Renal cortical epithelial cell (primary cell): ENCODE measurements around the gene MRAS. TPM values are rescaled to one million over a fixed set of nuclear protein-coding genes. Genes with fewer than 3 reads are reported as not detected.

Experiments used
- DNase-seq: peaks from one replicate; pipeline ENCODE4 v3.0.0-alpha.2; 2011; ENCODE audit warnings: low read depth
- total RNA-seq: library from RNA; depleted of rRNA; stranded (reverse); fragments of >200 nt; gene quantifications from 2 replicates; pipeline ENCODE4 v1.2.3, GENCODE V29; 2014

MRAS gene
- total RNA-seq, 1 donor from 2014 or later = 91.3 TPM

- no peak for DNase-seq
Observed at GRCh38 chr3:138340511-138340910, 7.9 kb upstream of the MRAS start.

DNA sequence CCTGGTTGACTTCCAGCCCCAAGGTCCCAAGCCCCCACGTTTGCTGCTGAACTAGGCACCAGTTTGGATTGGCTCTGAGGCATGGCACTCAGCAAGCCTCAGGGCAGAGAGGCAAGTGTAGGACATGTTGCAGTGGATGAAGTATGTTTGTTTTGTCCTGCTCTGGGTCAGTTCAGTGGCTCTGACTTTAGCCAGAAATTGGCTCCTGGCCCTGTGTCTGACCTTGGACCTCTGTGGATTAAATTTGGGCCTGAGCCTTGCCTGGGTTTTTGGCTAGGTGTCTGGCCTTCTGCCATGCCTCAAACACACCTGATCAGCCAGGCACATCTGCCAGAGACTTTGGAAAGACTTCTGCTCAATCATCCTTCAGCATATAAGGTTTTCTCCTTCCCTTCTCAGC is 3.6 kb upstream of the MRAS start:
- DNase-seq = no peak

GRCh38 chr3:138348754-138349739 is 668 bp downstream of the MRAS start:
- DNase-seq = no peak

- peak; percentile 43 for DNase-seq
Observed at GRCh38 chr3:138349926-138350665, 1.7 kb downstream of the MRAS start.

DNA sequence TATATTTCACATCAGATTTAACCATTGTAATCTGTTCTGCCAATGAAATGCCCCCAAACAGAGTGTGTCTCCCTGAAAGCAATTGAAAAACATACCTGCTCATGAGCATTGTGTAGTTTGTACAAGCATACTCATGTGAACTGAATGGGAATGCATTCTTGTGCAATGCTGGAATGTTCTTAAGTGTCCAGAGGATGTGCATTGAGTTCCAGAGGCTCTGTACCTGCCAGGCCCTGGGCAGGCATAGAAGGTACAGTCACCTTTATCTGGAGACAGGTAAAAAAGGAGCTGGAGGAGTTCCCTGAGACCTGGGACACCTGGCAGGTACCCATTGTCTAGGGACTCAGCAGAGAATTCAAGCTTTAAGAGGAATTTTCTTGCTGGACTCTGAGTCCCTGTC is 2.8 kb downstream of the MRAS start:
- peak; percentile 79 for DNase-seq

GRCh38 chr3:138351916-138352550 is 3.7 kb downstream of the MRAS start:
- DNase-seq = no peak

GRCh38 chr3:138354376-138354775 is 6.0 kb downstream of the MRAS start:
- no peak for DNase-seq

DNA sequence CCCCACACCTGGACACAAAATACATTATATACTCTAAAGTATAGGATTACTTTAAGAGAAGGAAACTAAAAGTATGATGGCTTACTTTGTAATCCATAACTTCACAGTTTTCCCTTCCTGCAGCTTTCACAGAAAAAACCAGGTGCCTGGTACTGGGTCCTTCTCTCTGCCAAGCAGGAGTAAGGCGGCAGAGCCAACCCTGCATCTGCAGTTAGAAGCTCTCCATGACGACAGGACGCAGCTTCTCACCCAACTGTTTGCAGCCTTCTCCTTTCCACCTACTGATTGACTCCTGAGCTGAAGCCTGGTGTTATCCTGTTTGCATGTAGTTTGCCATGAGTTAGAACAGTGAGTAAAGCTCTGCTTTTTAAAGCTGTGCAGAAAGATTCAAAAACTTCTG is 6.7 kb downstream of the MRAS start:
- no peak for DNase-seq

DNA sequence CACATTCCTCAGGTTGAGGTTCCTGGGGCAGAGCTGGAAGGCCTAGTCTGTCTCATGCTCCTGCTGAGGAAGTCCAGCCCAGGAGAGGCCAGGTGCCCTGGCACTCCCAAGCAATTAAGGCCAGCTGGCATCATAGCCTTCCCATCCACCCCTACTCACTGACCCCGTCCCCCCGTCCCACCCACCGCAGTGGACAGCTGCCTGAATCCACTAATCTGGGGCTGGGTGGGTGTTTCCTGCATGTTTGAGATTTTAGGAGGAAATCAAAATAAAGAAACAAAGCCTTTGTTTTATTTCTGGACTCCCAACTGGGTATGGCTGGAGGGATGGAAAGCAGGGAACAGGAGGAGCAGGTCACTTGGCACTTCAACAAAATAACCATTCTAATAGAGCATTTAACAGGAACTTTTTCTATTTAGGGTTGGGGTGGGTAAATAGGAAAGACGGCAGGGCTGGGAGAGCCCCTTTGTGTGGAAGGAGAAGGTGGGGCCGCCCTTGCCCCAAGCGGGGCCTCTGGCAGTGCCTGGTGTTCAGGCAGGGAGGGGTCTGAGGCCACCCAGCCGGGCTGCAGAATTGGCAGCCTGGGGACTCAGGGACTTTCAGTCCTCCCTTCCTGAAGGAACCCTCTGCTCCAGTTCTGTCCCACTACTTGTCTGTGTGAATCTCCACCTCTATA is 8.5 kb downstream of the MRAS start:
- no peak for DNase-seq

DNA sequence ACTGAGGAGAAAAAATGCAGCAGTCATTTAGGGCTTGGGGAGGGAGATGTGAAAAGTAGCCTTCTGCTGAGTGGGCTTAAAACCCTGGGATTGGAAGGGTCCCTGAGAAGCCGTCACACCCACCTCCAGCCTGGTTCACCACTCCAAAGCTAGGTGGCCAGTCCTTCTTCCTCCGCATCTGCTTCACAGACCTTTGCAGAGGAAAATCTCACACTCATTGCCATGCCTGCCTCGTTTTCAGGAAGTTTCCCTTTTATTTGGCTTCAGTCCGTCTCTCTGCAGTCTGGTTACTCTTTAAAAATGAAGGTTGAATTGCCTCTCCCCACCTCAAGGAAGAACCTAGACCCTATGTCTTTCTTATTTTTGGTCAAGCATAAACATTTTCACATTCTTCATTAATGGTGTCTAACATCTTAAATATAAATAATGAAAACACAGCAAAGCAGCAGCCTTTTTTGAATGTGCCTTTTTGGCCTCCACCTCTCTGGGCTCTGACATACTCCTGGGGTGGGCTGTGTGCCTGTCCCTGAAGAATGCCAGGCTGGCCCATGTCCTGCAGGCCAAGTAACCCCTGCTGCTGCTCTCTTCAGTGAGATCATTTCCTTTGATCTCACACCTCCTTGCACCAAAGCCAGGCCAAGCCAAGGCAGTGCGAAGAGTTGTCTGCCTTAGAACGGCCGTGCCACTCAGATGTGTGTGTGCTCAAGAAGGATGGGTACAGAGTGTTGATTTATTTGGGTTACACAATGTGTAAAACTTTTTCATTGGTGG is 11.0 kb downstream of the MRAS start:
- DNase-seq = no peak

DNA sequence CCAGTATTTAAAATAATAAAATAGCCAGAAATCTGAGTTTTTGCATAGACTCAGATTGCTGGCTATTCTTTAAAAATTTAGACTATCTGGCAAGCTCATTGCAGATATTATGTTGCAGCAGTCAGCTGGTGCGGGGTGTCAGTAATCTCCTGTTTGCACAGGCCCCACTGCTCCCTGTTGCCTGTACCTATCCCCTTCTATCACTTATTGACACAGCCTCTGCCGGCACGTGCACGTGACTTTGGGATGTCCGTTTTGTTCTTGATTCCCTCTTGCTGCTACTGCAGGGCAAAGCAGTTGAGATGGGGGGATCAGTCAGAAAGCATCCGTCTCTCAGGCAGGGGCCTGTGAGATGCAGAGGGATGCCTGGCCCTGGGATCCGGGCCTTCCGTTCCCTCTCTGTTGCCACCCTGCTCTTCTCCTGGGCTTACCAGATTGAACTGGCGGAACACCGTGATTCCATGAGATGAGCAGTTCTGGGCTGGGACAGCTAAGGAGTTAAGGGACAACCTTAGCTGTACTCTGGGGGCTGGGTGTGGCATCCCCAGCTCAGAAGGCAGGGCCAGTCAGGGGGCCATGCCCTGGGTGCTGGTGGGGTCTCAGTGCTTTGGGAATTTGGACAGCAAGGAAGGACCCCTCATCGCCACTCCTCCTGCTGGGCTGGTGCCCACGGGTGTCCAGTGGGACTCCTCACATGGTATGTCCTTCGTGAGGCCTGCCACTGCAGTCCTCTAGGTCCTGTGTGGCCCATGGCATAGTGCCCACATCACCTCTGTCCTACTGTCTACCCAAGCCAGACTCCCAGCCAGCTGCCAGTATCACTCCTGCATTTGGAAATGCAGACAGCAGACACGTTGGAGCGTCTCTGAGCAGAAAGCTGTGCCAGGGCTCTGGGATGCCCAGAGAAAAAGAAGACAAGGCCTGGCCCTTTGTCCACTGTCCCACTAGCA is 11.8 kb downstream of the MRAS start:
- DNase-seq = no peak

- no peak for DNase-seq
Observed at GRCh38 chr3:138360869-138361525, 12.6 kb downstream of the MRAS start.

DNA sequence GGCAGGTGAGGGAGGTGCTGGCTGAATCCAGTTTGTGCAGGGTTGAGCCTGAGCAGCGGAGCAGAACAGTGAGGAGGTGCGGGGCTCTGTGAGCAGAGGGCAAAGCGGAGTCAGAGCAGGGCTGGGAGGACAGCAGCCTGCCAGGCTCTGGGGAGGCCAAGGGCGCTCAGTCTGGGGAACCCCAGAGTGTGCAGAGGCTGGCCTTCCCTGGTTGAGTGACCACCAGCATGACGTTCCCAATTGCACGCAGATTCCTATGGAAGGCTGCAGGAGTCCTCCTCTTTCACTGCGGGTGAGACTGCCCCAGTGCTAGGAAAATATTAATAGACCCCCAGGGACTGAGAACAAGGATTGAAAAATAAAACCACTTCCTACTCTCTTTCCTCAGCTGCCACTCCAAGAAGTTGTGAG is 13.2 kb downstream of the MRAS start:
- peak; percentile 95 for DNase-seq

GRCh38 chr3:138362538-138362937 is 14.2 kb downstream of the MRAS start:
- no peak for DNase-seq

DNA sequence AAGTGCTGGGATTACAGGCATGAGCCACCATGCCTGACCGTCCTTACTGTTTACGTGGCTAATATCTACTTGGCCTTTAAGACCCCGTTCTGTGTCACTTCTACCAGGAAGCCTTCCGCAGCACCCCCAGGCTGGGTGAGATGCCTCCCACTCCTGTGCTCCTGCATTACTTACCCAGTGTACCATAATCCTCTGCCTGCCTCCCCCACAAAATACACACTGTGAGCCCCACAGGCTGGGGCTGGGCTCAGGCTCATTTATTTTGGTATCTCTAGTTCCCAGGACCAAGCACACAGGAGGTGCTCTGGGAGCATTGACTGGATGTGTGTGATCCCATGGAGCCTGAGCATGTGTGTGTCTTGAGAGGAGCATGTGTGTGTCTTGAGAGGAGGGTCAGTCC is 14.9 kb downstream of the MRAS start:
- no peak for DNase-seq

DNA sequence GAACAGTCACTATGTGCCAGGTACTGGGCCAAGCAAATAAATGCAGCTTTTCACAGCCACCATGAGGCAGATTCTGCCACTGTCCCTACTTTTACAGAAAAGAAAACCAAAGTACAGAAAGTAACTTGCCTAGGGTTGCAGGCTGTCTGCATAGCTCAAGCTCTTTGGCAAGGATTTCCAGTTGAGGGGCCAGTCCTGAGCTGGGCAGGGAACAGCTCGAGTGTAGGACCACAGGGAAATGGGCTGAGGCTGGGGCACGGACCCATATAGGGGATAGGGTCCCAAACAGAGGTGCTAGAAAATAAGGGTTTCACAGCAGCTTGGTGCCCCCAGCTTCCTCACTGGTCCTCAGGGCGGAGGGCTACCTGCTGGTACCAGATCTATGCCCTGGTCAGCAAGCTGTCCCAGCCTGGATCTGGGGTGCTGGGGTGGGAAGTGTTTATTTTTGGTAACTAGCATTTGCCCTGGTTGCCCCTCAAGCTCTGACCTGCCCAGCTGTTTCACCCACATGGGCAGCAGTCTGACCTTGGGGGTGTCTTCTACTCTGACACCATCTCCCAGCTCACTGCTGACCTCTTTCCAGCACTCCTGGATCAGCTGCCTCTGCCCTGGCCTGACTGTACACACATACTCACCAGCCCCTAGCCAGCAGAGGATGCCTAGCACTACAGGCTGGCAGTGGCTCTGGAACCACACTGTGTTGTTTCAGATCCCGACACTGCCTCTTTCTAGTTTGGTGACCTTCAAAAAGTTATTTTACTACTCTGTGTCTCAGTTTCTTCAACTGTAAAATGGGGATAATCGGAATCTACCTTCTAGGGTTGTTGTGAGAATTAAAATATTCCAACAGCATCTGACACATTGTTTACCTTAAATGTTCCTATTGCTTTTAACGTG is 16.2 kb downstream of the MRAS start:
- DNase-seq = no peak

DNA sequence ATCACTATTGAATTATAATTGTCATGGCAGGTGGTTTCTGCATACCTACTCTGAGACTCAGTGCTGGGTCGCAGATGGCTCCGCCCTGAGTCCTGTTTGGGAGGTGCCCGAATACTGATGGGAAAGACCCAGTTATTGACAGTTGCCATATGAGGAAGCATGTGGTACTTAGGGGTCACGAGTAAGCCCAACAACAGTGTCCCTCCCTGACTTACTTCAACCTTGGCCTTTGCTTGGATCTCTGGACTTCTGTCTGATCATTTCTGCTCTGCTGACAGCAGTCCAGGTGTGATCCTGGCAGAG is 16.8 kb downstream of the MRAS start:
- no peak for DNase-seq

GRCh38 chr3:138366006-138366759 is 17.8 kb downstream of the MRAS start:
- no peak for DNase-seq
